Stimulated activated CD4-positive, alpha-beta T cell treated with anti-CD3 and anti-CD28 coated beads, Interleukin-12 subunit alpha, Interleukin-12 subunit beta, amount 100 ng/mL, for 4 hours (primary cell): ENCODE data around the gene CSMD2.
"Not testable (repeated sequence)": the region's sequence is repeated elsewhere in the genome, so short reads cannot be mapped to it uniquely, and the experiment has no call there.

ENCODE experiments used
- DNase-seq: peaks from one replicate; pipeline ENCODE4 v3.0.0-alpha.2; 2020

The CSMD2 gene

GRCh38 chr1:34049994-34050393 is 115.0 kb downstream of the CSMD2 start:
- no peak for DNase-seq

GRCh38 chr1:34049477-34049876 is 115.6 kb downstream of the CSMD2 start:
- no peak for DNase-seq

- DNase-seq = no peak
Observed at GRCh38 chr1:34037856-34038255, 127.2 kb downstream of the CSMD2 start.

- no peak for DNase-seq
Observed at GRCh38 chr1:34037109-34037508, 127.9 kb downstream of the CSMD2 start.

GRCh38 chr1:34034036-34034435 is 131.0 kb downstream of the CSMD2 start:
- DNase-seq = no peak

- DNase-seq = no peak
Observed at GRCh38 chr1:34029954-34030353, 135.1 kb downstream of the CSMD2 start.

- no peak for DNase-seq
Observed at GRCh38 chr1:34029515-34029914, 135.5 kb downstream of the CSMD2 start.

- no peak for DNase-seq
Observed at GRCh38 chr1:34028381-34029055, 136.5 kb downstream of the CSMD2 start.

- DNase-seq = no peak
Observed at GRCh38 chr1:34025675-34026074, 139.4 kb downstream of the CSMD2 start.

GRCh38 chr1:34024485-34024884 is 140.5 kb downstream of the CSMD2 start:
- no peak for DNase-seq

- no peak for DNase-seq
Observed at GRCh38 chr1:34019741-34020552, 145.1 kb downstream of the CSMD2 start.

GRCh38 chr1:34018285-34018684 is 146.7 kb downstream of the CSMD2 start:
- DNase-seq = no peak

GRCh38 chr1:34016281-34016680 is 148.7 kb downstream of the CSMD2 start:
- not testable (repeated sequence) for DNase-seq

- DNase-seq = no peak
Observed at GRCh38 chr1:34013958-34014737, 150.9 kb downstream of the CSMD2 start.

- DNase-seq = no peak
Observed at GRCh38 chr1:34013136-34013535, 151.9 kb downstream of the CSMD2 start.

GRCh38 chr1:34009340-34009985 is 155.6 kb downstream of the CSMD2 start:
- no peak for DNase-seq

- DNase-seq = no peak
Observed at GRCh38 chr1:34007760-34008159, 157.3 kb downstream of the CSMD2 start.

GRCh38 chr1:34005309-34005708 is 159.7 kb downstream of the CSMD2 start:
- DNase-seq = no peak

- DNase-seq = no peak
Observed at GRCh38 chr1:34002810-34003209, 162.2 kb downstream of the CSMD2 start.

GRCh38 chr1:33997127-33998036 is 167.6 kb downstream of the CSMD2 start:
- DNase-seq = no peak

GRCh38 chr1:33996281-33996680 is 168.7 kb downstream of the CSMD2 start:
- DNase-seq = no peak

GRCh38 chr1:33993301-33993700 is 171.7 kb downstream of the CSMD2 start:
- DNase-seq = no peak
